H9 (cell line): ENCODE measurements around the gene C2orf81. TPM values are rescaled to one million over a fixed set of nuclear protein-coding genes. Genes with fewer than 3 reads are reported as not detected.

ENCODE experiments used
- DNase-seq: peaks from one replicate; pipeline ENCODE4 v3.0.0-alpha.2; 2017
- H2AFZ ChIP-seq: one replicate; pipeline ENCODE4 v1.6.1; 2013; ENCODE audit warnings: mild to moderate bottlenecking, low read length, control low read depth, moderate library complexity
- H2AK5ac ChIP-seq: 2 replicates; pipeline ENCODE4 v1.6.1; 2013; ENCODE audit warnings: low read length, control low read depth, mixed read lengths; ENCODE audit not compliant: insufficient read length
- H2BK120ac ChIP-seq: one replicate; pipeline ENCODE4 v1.6.1; 2013; ENCODE audit warnings: low read depth, mild to moderate bottlenecking, low read length, control low read depth, inconsistent platforms; ENCODE audit not compliant: poor library complexity, severe bottlenecking
- H2BK12ac ChIP-seq: 2 replicates; pipeline ENCODE4 v1.6.1; 2013; ENCODE audit warnings: low read length, control low read depth, mixed read lengths, low read depth; ENCODE audit not compliant: insufficient read length
- H2BK15ac ChIP-seq: 2 replicates; pipeline ENCODE4 v1.6.1; 2013; ENCODE audit warnings: low read depth, low read length, control low read depth
- H2BK20ac ChIP-seq: one replicate; pipeline ENCODE4 v1.6.1; 2013; ENCODE audit warnings: low read depth, mild to moderate bottlenecking, low read length, control low read depth, inconsistent platforms; ENCODE audit not compliant: poor library complexity, severe bottlenecking
- H2BK5ac ChIP-seq: 2 replicates; pipeline ENCODE4 v1.6.1; 2013; ENCODE audit warnings: low read length, control low read depth, mixed read lengths; ENCODE audit not compliant: insufficient read length
- H3K14ac ChIP-seq: 2 replicates; pipeline ENCODE4 v1.6.1; 2013; ENCODE audit warnings: low read length, control low read depth; ENCODE audit not compliant: insufficient read depth
- H3K18ac ChIP-seq: 2 replicates; pipeline ENCODE4 v1.6.1; 2013; ENCODE audit warnings: low read depth, mild to moderate bottlenecking, mixed read lengths, low read length, control low read depth; ENCODE audit not compliant: insufficient read length
- H3K23ac ChIP-seq: 2 replicates; pipeline ENCODE4 v1.6.1; 2013; ENCODE audit warnings: low read length, control low read depth, mixed read lengths, low read depth; ENCODE audit not compliant: insufficient read length
- H3K23me2 ChIP-seq: 2 replicates; pipeline ENCODE4 v1.6.1; 2013; ENCODE audit warnings: low read depth, mild to moderate bottlenecking, mixed read lengths, low read length, control low read depth; ENCODE audit not compliant: insufficient read length, poor library complexity, severe bottlenecking
- H3K27ac ChIP-seq: 2 replicates; pipeline ENCODE4 v1.5.1; 2013; ENCODE audit warnings: low read length, control low read depth, mixed read lengths, low read depth; ENCODE audit not compliant: insufficient read length
- H3K27me3 ChIP-seq: 2 replicates; pipeline ENCODE4 v1.6.1; 2013; ENCODE audit warnings: low read length, control low read depth, inconsistent platforms; ENCODE audit not compliant: insufficient read depth
- H3K4ac ChIP-seq: 2 replicates; pipeline ENCODE4 v1.6.1; 2013; ENCODE audit warnings: low read depth, mild to moderate bottlenecking, control low read depth, inconsistent platforms, low read length, moderate library complexity
- H3K4me1 ChIP-seq: 2 replicates; pipeline ENCODE4 v1.6.1; 2013; ENCODE audit warnings: low read length, control low read depth, inconsistent platforms; ENCODE audit not compliant: insufficient read depth
- H3K4me2 ChIP-seq: 2 replicates; pipeline ENCODE4 v1.6.1; 2013; ENCODE audit warnings: low read length, control low read depth, mixed read lengths; ENCODE audit not compliant: insufficient read length, insufficient read depth
- H3K56ac ChIP-seq: 2 replicates; pipeline ENCODE4 v1.6.1; 2013; ENCODE audit warnings: low read depth, mild to moderate bottlenecking, mixed read lengths, low read length, control low read depth; ENCODE audit not compliant: insufficient read length
- H3K79me1 ChIP-seq: 2 replicates; pipeline ENCODE4 v1.6.1; 2013; ENCODE audit warnings: low read depth, mild to moderate bottlenecking, moderate library complexity, low read length, control low read depth, inconsistent platforms; ENCODE audit not compliant: insufficient read depth, poor library complexity, severe bottlenecking
- H3K79me2 ChIP-seq: 2 replicates; pipeline ENCODE4 v1.6.1; 2013; ENCODE audit warnings: low read length, control low read depth, inconsistent platforms; ENCODE audit not compliant: insufficient read depth
- H3K9ac ChIP-seq: 2 replicates; pipeline ENCODE4 v1.6.1; 2013; ENCODE audit warnings: low read length, control low read depth, mixed read lengths; ENCODE audit not compliant: insufficient read length; ENCODE audit errors: extremely low read depth
- H3K9me3 ChIP-seq: one replicate; pipeline ENCODE4 v1.6.1; 2013; ENCODE audit warnings: low read depth, low read length, inconsistent platforms; ENCODE audit not compliant: control insufficient read depth
- H3T11ph ChIP-seq: one replicate; pipeline ENCODE4 v1.6.1; 2013; ENCODE audit warnings: mild to moderate bottlenecking, low read length, control low read depth, inconsistent platforms
- H4K20me1 ChIP-seq: one replicate; pipeline ENCODE4 v1.6.1; 2013; ENCODE audit not compliant: control insufficient read depth, insufficient read length, insufficient read depth
- H4K5ac ChIP-seq: 2 replicates; pipeline ENCODE4 v1.6.1; 2013; ENCODE audit warnings: low read depth, mild to moderate bottlenecking, mixed read lengths, low read length, control low read depth; ENCODE audit not compliant: insufficient read length
- H4K8ac ChIP-seq: replicated peaks from 2 replicates; pipeline ENCODE4 v1.6.1; 2013; ENCODE audit warnings: low read length, control low read depth, mixed read lengths, low read depth; ENCODE audit not compliant: insufficient read length
- H4K91ac ChIP-seq: 2 replicates; pipeline ENCODE4 v1.6.1; 2013; ENCODE audit warnings: low read depth, mild to moderate bottlenecking, moderate library complexity, mixed read lengths, low read length, control low read depth; ENCODE audit not compliant: insufficient read length
- H3K27ac Mint-ChIP-seq, 3 experiments: 2 replicates in 2 of 3; 3 replicates in 1 of 3; pipeline ENCODE4 v1.8.0; 2020 to 2021; ENCODE audit warnings: mixed read lengths in 3 of 3, mild to moderate bottlenecking in 1 of 3, moderate library complexity in 1 of 3
- H3K27me3 Mint-ChIP-seq: 2 replicates; pipeline ENCODE4 v1.8.0; 2021; ENCODE audit warnings: low read depth, mild to moderate bottlenecking, moderate library complexity, mixed read lengths
- H3K36me3 Mint-ChIP-seq, 3 experiments: 2 replicates in 2 of 3; 3 replicates in 1 of 3; pipeline ENCODE4 v1.8.0; 2020 to 2021; ENCODE audit warnings: low read depth in 3 of 3, mixed read lengths in 3 of 3; ENCODE audit not compliant: insufficient read depth in 1 of 3
- H3K4me1 Mint-ChIP-seq, 2 experiments: 2 replicates each; pipeline ENCODE4 v1.8.0; 2020; ENCODE audit warnings: mixed read lengths in 2 of 2
- H3K4me3 Mint-ChIP-seq, 2 experiments: 2 replicates in 1 of 2; 3 replicates in 1 of 2; pipeline ENCODE4 v1.8.0; 2020 to 2021; ENCODE audit warnings: mild to moderate bottlenecking in 2 of 2, mixed read lengths in 2 of 2, moderate library complexity in 1 of 2
- H3K9me3 Mint-ChIP-seq, 2 experiments: 2 replicates in 1 of 2; 3 replicates in 1 of 2; pipeline ENCODE4 v1.8.0; 2020; ENCODE audit warnings: mild to moderate bottlenecking in 2 of 2, mixed read lengths in 2 of 2, moderate library complexity in 1 of 2
- CTCF ChIP-seq: fragments of 200-600 bp; sonication (generic); conservative IDR thresholded peaks from 3 replicates; pipeline ENCODE4 v1.8.0; 2021; ENCODE audit warnings: antibody characterized with exemption, mild to moderate bottlenecking
- WGBS: extraction: QIAGEN DNeasy Blood & Tissue Kit; methylation state at CpG from one replicate; pipeline ENCODE4 v1.1.7; 2013; ENCODE audit warnings: missing lambda C conversion rate, low lambda C conversion rate, mixed read lengths; ENCODE audit not compliant: insufficient read length; ENCODE audit errors: extremely low coverage; 5-methylcytosine and 5-hydroxymethylcytosine counted together
- total RNA-seq: library from RNA; stranded (reverse); gene quantifications from 2 replicates; pipeline ENCODE4 v1.2.1, GENCODE V29; 2021

C2orf81 gene
- total RNA-seq, 1 experiment from 2014 or later: 3.5 TPM

DNA sequence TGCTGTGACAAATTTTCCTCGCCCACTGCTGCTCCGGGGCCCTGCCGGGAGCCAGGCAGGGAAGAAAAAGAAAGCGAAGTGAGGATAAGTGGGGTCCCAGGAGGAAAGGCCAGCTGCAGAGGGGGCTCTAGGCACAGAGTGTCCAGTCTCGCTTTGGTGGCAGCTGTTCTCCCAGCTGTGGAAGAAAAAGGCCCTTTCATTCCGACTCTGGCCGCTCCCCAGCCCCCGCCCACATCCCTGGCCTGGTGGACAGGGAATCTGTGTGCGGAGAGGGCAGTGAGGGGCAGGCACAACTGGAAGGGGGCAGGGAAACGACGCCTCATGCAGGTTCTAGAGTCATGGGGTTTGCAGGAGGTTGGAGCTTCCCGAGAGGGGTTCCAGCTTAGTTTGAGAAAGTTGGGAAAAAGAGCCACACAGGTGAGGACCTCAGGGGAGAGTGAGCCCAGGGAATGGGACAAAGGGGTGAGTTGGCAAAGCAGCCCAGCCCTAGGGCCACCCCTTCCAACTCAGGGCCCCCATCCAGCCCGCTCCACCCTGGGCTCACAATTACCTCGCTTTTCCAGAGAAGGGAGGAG lies 18.5 kb upstream of the C2orf81 start:
- Histone ChIP-seq H3K23me2 (peaks cover 11% of the 10 kb centered on the region), H3K4ac (no peak overlapping the region), H3T11ph (no peak overlapping the region), H2BK20ac (no peak overlapping the region), H4K20me1 (no peaks in the 10 kb centered on the region), H2BK120ac (no peak overlapping the region), H3K79me1 (peaks cover 7% of the 10 kb centered on the region), H3K79me2 (peaks cover 21% of the 10 kb centered on the region; the same call in 1 of the 2 replicates), H3K14ac (peak overlapping the region; percentile 86), H4K5ac (no peak overlapping the region), H3K23ac (no peak overlapping the region), H2BK12ac (no peak overlapping the region), H3K27me3 (no peaks in the 10 kb centered on the region), H2BK5ac (peak overlapping the region; percentile 38), H2AK5ac (no peak overlapping the region), H4K8ac (no peak overlapping the region), H3K9ac (peak overlapping the region; percentile 65), H2BK15ac (no peak overlapping the region), H3K4me2 (peak overlapping the region; percentile 80), H3K4me1 (peaks cover 3% of the 10 kb centered on the region; the same call in 1 of the 2 replicates), H2AFZ (no peak overlapping the region), H3K18ac (peak overlapping the region; percentile 36), H3K27ac (no peak overlapping the region), H3K9me3 (no peaks in the 10 kb centered on the region), H3K56ac (no peak overlapping the region), H4K91ac (no peak overlapping the region)
- TF ChIP-seq CTCF: no peak
- Mint-ChIP-seq H3K4me3 (peak overlapping the region; percentile 95 to 99), H3K27me3 (peaks cover 11% of the 10 kb centered on the region), H3K4me1 (peaks cover 31 to 43% of the 10 kb centered on the region in 2 experiments), H3K9me3 (no peaks in the 10 kb centered on the region), H3K27ac (peak overlapping the region; percentile 75 to 98 (median 90); a peak in 6 of 7 replicates), H3K36me3 (peaks cover 11 to 26% (median 23%) of the 10 kb centered on the region in 3 experiments)
- no CpG with 5 or more reads among the region's 14 CpGs for WGBS
- DNase-seq: no peak
